Measurements from ENCODE around the gene MDH1.

The MDH1 gene

DNA sequence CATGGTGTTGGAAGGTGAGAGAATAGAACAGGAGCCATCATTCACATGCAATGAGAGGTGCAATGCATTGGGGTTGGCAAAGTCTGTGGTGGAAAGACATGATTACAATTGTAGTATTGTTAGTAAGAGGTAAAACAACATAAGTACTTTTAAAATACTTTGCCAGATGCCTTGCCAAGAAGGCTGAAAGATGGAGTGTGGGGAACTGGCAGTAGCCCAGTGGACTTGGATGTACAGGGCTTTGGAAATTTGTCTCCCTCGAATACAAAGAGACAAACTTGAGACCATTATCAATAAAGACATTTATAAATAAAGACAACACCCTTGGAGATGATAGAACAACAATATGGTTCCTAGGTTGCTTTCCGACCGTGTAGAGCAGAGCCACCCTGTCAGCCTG, 62.0 kb downstream of the MDH1 start:
- Histone ChIP-seq H3K9ac (ENCODE audit: low read depth, low read length, poor library complexity) (no peak overlapping the region), H2AFZ (ENCODE audit: low read length) (no peak overlapping the region), H4K8ac (ENCODE audit: low read depth, low read length) (no peak overlapping the region), H2BK15ac (ENCODE audit: low read length) (no peak overlapping the region), H3K79me1 (ENCODE audit: low read depth, low read length) (no peaks in the 10 kb centered on the region), H3K4me3 (ENCODE audit: low read length in 2 of 2) (no peak overlapping the region), H3K27me3 (ENCODE audit: control insufficient read depth in 3 of 3, insufficient read depth in 3 of 3, low read depth in 1 of 3, low read length in 3 of 3) (no peaks in the 10 kb centered on the region), H4K91ac (ENCODE audit: low read depth, low read length, poor library complexity) (no peak overlapping the region), H3K27ac (replicated peaks; ENCODE audit: low read length) (no peak overlapping the region), H3K4me2 (ENCODE audit: insufficient read depth, low read length, poor library complexity, severe bottlenecking) (no peak overlapping the region), H3K4ac (ENCODE audit: low read length) (no peak overlapping the region), H2AK5ac (ENCODE audit: low read depth, low read length) (no peak overlapping the region), H3K9me3 (replicated peaks in 1 of 2; ENCODE audit: control insufficient read depth in 2 of 2, insufficient read depth in 1 of 2, low read depth in 1 of 2, low read length in 2 of 2) (no peaks in the 10 kb centered on the region), H2BK5ac (ENCODE audit: low read length) (no peak overlapping the region), H3K14ac (ENCODE audit: low read length) (no peak overlapping the region), H3K36me3 (replicated peaks in 1 of 2; ENCODE audit: control insufficient read depth in 2 of 2, insufficient read depth in 2 of 2, low read length in 2 of 2) (no peaks in the 10 kb centered on the region), H2BK12ac (ENCODE audit: low read length) (no peak overlapping the region), H3K4me1 (ENCODE audit: control insufficient read depth in 2 of 2, insufficient read depth in 1 of 2, low read depth in 1 of 2, low read length in 2 of 2) (no peaks in the 10 kb centered on the region), H3K23ac (ENCODE audit: low read depth, low read length, poor library complexity) (no peak overlapping the region), H3K18ac (ENCODE audit: low read length) (no peak overlapping the region), H2BK120ac (ENCODE audit: low read depth, low read length) (no peak overlapping the region)
- no peak for DNase-seq (ENCODE audit: low spot score)
- WGBS, 2 donors (ENCODE audit: extremely low coverage in 2 of 2, insufficient read length in 2 of 2, insufficient replicate concordance in 1 of 2) = no CpG with 5 or more reads among the region's 3 CpGs

DNA sequence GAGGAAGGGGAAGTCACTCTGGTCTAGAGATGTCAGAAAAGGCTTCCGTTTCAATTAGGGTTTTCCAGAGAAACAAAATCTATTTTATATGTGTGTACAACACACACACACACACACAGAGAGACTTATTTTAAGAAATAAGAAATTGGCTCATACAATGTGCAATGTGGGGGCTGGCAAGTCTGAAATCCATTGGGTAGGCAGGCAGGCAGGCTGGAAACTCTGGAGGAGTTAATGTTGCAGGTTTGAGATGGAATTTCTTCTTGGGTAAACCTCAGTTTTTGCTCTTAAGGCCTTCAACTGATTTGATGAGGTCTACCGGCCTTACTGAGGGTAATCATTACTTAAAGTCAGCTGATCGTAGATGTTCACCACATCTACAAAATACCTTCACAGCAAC, 62.6 kb downstream of the MDH1 start:
- H3K14ac ChIP-seq (ENCODE audit: low read length) = no peak overlapping the region
- H3K4me2 ChIP-seq (ENCODE audit: insufficient read depth, low read length, poor library complexity, severe bottlenecking) = no peak overlapping the region
- no peak for DNase-seq (ENCODE audit: low spot score)
- H3K18ac ChIP-seq (ENCODE audit: low read length) = no peak overlapping the region
- H2BK15ac ChIP-seq (ENCODE audit: low read length) = no peak overlapping the region
- H2BK120ac ChIP-seq (ENCODE audit: low read depth, low read length) = no peak overlapping the region
- H3K27me3 ChIP-seq (ENCODE audit: control insufficient read depth in 3 of 3, insufficient read depth in 3 of 3, low read depth in 1 of 3, low read length in 3 of 3) = no peaks in the 10 kb centered on the region
- WGBS, 2 donors (ENCODE audit: extremely low coverage in 2 of 2, insufficient read length in 2 of 2, insufficient replicate concordance in 1 of 2) = no CpG with 5 or more reads among the region's 3 CpGs
- H2BK12ac ChIP-seq (ENCODE audit: low read length) = no peak overlapping the region
- H2AK5ac ChIP-seq (ENCODE audit: low read depth, low read length) = no peak overlapping the region
- H4K91ac ChIP-seq (ENCODE audit: low read depth, low read length, poor library complexity) = no peak overlapping the region
- H2AFZ ChIP-seq (ENCODE audit: low read length) = no peak overlapping the region
- no peaks in the 10 kb centered on the region for H3K4me1 ChIP-seq (ENCODE audit: control insufficient read depth in 2 of 2, insufficient read depth in 1 of 2, low read depth in 1 of 2, low read length in 2 of 2)
- no peak overlapping the region for H2BK5ac ChIP-seq (ENCODE audit: low read length)
- H3K23ac ChIP-seq (ENCODE audit: low read depth, low read length, poor library complexity) = no peak overlapping the region
- H3K4me3 ChIP-seq (ENCODE audit: low read length in 2 of 2) = no peak overlapping the region
- H3K4ac ChIP-seq (ENCODE audit: low read length) = no peak overlapping the region
- no peak overlapping the region for H4K8ac ChIP-seq (ENCODE audit: low read depth, low read length)
- no peak overlapping the region for H3K27ac ChIP-seq (replicated peaks; ENCODE audit: low read length)
- no peak overlapping the region for H3K9ac ChIP-seq (ENCODE audit: low read depth, low read length, poor library complexity)
- H3K36me3 ChIP-seq (replicated peaks in 1 of 2; ENCODE audit: control insufficient read depth in 2 of 2, insufficient read depth in 2 of 2, low read length in 2 of 2) = no peaks in the 10 kb centered on the region
- H3K9me3 ChIP-seq (replicated peaks in 1 of 2; ENCODE audit: control insufficient read depth in 2 of 2, insufficient read depth in 1 of 2, low read depth in 1 of 2, low read length in 2 of 2) = no peaks in the 10 kb centered on the region
- H3K79me1 ChIP-seq (ENCODE audit: low read depth, low read length) = no peaks in the 10 kb centered on the region

DNA sequence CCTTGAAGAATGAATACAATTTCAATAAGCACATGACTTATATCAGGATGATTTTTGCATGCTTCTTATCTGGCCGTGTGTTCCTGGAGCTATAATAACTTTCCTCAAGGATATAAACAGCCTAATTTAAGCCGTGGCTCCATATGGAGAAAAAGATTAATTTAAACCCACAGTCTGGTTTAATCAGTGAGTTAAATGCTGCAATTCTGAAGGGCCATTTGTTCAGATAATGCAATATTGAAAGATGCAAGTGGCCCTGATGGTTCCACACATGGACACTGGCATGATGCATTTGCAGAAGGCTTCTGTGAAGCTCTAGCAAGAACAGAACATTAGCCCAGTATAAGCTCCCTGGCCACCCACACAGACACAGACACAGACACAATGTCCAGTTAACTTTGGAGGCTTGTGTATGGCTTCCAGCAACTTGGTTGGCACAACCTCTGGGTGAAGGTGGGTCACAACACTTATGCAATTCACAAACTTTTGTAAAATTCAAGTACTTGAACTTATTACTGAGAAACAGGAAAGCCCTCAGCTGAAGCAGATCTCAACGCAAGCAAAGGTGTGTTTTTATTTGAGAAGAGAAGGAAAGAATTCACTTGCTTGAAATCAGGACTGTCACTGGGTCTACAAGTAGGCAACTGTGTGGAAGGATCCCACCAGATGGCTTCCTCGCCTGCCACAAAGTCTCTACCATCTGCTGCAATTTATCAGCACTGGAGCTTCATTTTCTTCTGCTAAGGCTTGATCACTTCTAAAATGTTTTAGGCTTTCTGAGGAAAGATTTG, 63.3 kb downstream of the MDH1 start:
- H2BK15ac ChIP-seq (ENCODE audit: low read length) = no peak overlapping the region
- WGBS, 2 donors (ENCODE audit: extremely low coverage in 2 of 2, insufficient read length in 2 of 2, insufficient replicate concordance in 1 of 2) = no CpG with 5 or more reads among the region's 4 CpGs
- H3K18ac ChIP-seq (ENCODE audit: low read length) = no peak overlapping the region
- no peak overlapping the region for H2AFZ ChIP-seq (ENCODE audit: low read length)
- no peak overlapping the region for H3K14ac ChIP-seq (ENCODE audit: low read length)
- H3K36me3 ChIP-seq (replicated peaks in 1 of 2; ENCODE audit: control insufficient read depth in 2 of 2, insufficient read depth in 2 of 2, low read length in 2 of 2) = no peaks in the 10 kb centered on the region
- no peak overlapping the region for H3K23ac ChIP-seq (ENCODE audit: low read depth, low read length, poor library complexity)
- no peak overlapping the region for H2BK5ac ChIP-seq (ENCODE audit: low read length)
- no peak overlapping the region for H3K4me3 ChIP-seq (ENCODE audit: low read length in 2 of 2)
- no peak overlapping the region for H4K8ac ChIP-seq (ENCODE audit: low read depth, low read length)
- H3K27me3 ChIP-seq (ENCODE audit: control insufficient read depth in 3 of 3, insufficient read depth in 3 of 3, low read depth in 1 of 3, low read length in 3 of 3) = no peaks in the 10 kb centered on the region
- no peak overlapping the region for H4K91ac ChIP-seq (ENCODE audit: low read depth, low read length, poor library complexity)
- no peak overlapping the region for H3K4me2 ChIP-seq (ENCODE audit: insufficient read depth, low read length, poor library complexity, severe bottlenecking)
- H3K9ac ChIP-seq (ENCODE audit: low read depth, low read length, poor library complexity) = no peak overlapping the region
- H3K9me3 ChIP-seq (replicated peaks in 1 of 2; ENCODE audit: control insufficient read depth in 2 of 2, insufficient read depth in 1 of 2, low read depth in 1 of 2, low read length in 2 of 2) = no peaks in the 10 kb centered on the region
- no peak overlapping the region for H3K27ac ChIP-seq (replicated peaks; ENCODE audit: low read length)
- H2BK12ac ChIP-seq (ENCODE audit: low read length) = no peak overlapping the region
- H3K4ac ChIP-seq (ENCODE audit: low read length) = no peak overlapping the region
- no peaks in the 10 kb centered on the region for H3K4me1 ChIP-seq (ENCODE audit: control insufficient read depth in 2 of 2, insufficient read depth in 1 of 2, low read depth in 1 of 2, low read length in 2 of 2)
- H2BK120ac ChIP-seq (ENCODE audit: low read depth, low read length) = no peak overlapping the region
- DNase-seq (ENCODE audit: low spot score) = no peak
- no peaks in the 10 kb centered on the region for H3K79me1 ChIP-seq (ENCODE audit: low read depth, low read length)
- no peak overlapping the region for H2AK5ac ChIP-seq (ENCODE audit: low read depth, low read length)

DNA sequence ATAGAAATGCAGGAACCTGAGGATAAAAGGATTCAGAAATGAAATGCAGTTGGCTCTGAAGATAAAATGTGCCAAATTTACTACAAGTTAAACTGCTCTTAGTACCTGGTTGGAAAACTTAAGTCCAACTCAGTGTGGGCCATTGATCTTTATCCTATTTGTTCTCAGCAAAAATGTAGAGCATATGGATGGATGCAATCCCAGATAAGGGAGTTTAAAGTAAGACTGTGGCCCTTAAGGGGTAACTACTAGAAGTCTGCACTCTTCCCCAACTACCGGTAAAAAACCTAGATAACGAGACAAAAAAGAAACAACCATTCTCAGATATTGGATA, 63.9 kb downstream of the MDH1 start:
- Histone ChIP-seq H2BK120ac (ENCODE audit: low read depth, low read length) (no peak overlapping the region), H2AFZ (ENCODE audit: low read length) (no peak overlapping the region), H3K27ac (replicated peaks; ENCODE audit: low read length) (no peak overlapping the region), H3K4ac (ENCODE audit: low read length) (no peak overlapping the region), H3K23ac (ENCODE audit: low read depth, low read length, poor library complexity) (no peak overlapping the region), H3K4me1 (ENCODE audit: control insufficient read depth in 2 of 2, insufficient read depth in 1 of 2, low read depth in 1 of 2, low read length in 2 of 2) (no peaks in the 10 kb centered on the region), H3K79me1 (ENCODE audit: low read depth, low read length) (no peaks in the 10 kb centered on the region), H3K14ac (ENCODE audit: low read length) (no peak overlapping the region), H4K8ac (ENCODE audit: low read depth, low read length) (no peak overlapping the region), H2BK15ac (ENCODE audit: low read length) (no peak overlapping the region), H3K4me2 (ENCODE audit: insufficient read depth, low read length, poor library complexity, severe bottlenecking) (no peak overlapping the region), H3K27me3 (ENCODE audit: control insufficient read depth in 3 of 3, insufficient read depth in 3 of 3, low read depth in 1 of 3, low read length in 3 of 3) (no peaks in the 10 kb centered on the region), H2AK5ac (ENCODE audit: low read depth, low read length) (no peak overlapping the region), H3K9me3 (replicated peaks in 1 of 2; ENCODE audit: control insufficient read depth in 2 of 2, insufficient read depth in 1 of 2, low read depth in 1 of 2, low read length in 2 of 2) (no peaks in the 10 kb centered on the region), H4K91ac (ENCODE audit: low read depth, low read length, poor library complexity) (no peak overlapping the region), H2BK5ac (ENCODE audit: low read length) (no peak overlapping the region), H3K9ac (ENCODE audit: low read depth, low read length, poor library complexity) (no peak overlapping the region), H2BK12ac (ENCODE audit: low read length) (no peak overlapping the region), H3K4me3 (ENCODE audit: low read length in 2 of 2) (no peak overlapping the region), H3K18ac (ENCODE audit: low read length) (no peak overlapping the region), H3K36me3 (replicated peaks in 1 of 2; ENCODE audit: control insufficient read depth in 2 of 2, insufficient read depth in 2 of 2, low read length in 2 of 2) (no peaks in the 10 kb centered on the region)
- DNase-seq (ENCODE audit: low spot score) = no peak
- WGBS, 2 donors (ENCODE audit: extremely low coverage in 2 of 2, insufficient read length in 2 of 2, insufficient replicate concordance in 1 of 2) = no CpG with 5 or more reads among the region's 2 CpGs

Data from neuronal stem cell (in vitro differentiated cells).